Raji (cell line): ENCODE data around the gene NECTIN2.

Experiments
- POLR2A ChIP-seq: IDR thresholded peaks from 2 replicates; pipeline ENCODE4 v1.6.1; 2011; ENCODE audit warnings: low read depth, low read length, control low read depth; ENCODE audit not compliant: insufficient read depth

The NECTIN2 gene

DNA sequence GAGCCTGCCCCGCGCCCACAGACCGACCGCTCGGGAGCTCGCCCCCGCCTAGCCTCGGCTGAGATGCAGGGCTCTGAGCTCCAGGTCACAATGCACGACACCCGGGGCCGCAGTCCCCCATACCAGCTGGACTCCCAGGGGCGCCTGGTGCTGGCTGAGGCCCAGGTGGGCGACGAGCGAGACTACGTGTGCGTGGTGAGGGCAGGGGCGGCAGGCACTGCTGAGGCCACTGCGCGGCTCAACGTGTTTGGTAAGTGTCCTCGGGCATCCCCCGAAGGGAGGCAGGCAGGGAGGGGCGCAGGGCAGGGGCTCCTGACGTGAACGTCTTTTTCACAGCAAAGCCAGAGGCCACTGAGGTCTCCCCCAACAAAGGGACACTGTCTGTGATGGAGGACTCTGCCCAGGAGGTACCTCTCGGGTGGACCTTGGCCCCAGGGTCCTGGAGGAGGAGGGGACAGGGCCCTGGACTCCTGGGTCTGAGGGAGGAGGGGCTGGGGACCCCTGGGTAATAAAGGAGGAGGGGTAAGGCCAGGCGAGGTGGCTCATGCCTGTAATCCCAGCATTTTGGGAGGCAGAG, 33.9 kb upstream of the NECTIN2 start:
- TF ChIP-seq POLR2A, result no peak

DNA sequence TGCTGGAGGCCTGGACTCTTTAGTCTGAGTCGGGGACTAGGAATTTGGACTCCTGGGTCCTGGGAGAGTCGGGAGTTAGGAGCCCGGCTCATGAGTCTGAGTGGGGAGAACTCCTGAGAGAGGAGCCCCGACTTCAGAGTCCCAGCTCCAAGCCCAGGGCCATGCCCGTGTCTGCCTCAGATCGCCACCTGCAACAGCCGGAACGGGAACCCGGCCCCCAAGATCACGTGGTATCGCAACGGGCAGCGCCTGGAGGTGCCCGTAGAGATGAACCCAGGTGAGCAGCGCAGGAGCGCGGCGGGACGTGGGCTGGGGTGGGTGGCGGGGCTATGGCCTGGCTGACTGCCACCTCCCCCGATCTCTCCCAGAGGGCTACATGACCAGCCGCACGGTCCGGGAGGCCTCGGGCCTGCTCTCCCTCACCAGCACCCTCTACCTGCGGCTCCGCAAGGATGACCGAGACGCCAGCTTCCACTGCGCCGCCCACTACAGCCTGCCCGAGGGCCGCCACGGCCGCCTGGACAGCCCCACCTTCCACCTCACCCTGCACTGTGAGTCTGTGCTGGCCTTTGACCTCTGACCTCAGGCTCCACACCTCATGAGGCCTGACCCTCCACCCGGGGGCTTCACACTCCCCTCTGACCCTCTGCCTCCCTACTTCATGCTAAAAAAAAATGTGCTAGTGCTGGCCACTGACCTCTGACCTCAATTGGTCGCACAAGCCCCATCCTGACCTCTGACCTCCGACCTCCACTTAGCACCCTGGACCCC, 32.8 kb upstream of the NECTIN2 start:
- TF ChIP-seq POLR2A, result no peak

DNA sequence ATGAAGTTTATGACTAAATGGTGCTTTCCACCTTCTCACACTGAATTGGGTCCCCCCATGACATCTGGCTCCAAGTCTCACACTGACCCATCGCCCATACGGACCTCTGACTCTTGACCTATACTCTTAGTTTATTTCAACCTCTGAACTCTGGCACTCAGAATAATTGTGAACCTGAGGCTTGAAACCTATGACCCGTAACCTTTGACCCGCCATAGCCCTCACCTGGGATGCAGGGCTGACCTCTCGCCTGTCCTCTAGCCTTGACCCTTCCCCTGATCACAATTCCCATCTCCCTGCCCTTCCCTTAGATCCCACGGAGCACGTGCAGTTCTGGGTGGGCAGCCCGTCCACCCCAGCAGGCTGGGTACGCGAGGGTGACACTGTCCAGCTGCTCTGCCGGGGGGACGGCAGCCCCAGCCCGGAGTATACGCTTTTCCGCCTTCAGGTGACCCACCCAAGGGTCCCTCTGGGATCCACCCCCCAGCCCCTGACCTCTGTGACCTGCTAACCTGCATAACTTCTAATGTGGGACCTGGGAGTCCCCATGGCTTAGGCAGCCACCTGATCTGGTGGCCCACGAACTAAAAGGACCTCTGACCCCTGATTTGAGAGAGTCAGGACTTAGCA, 32.1 kb upstream of the NECTIN2 start:
- no peak for TF ChIP-seq POLR2A

DNA sequence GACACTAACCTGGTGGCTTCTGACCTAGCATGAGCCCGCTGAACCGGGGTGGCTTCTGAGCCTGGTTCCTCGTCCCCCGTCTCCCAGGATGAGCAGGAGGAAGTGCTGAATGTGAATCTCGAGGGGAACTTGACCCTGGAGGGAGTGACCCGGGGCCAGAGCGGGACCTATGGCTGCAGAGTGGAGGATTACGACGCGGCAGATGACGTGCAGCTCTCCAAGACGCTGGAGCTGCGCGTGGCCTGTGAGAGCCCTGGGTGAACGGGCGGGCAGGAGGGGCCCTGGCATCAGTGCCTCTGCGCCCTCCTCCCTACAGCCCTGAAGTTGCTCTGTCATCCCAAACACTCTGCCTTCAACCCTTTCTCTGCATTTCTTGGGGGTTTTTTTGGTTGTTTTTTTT, 31.6 kb upstream of the NECTIN2 start:
- no peak for TF ChIP-seq POLR2A

DNA sequence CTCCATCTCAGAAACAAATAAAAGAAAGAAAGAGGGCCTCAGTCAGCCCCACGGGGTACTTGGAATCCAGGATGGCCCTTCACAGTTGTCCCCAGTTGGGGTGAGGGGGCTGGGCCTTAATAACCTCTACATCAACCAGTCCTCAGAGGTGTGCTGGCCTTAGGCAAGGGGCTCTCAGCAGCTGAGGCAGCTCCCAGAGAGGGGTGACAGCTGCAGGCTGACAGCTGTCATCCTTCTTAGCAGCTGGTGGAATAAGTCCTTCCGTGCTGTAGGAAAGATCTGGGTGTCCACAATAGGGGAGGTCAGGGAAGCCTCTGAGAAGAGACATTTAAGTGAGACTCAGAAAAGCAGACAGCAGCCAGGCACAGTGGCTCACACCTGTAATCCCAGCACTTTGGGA, 29.8 kb upstream of the NECTIN2 start:
- TF ChIP-seq POLR2A, result no peak

DNA sequence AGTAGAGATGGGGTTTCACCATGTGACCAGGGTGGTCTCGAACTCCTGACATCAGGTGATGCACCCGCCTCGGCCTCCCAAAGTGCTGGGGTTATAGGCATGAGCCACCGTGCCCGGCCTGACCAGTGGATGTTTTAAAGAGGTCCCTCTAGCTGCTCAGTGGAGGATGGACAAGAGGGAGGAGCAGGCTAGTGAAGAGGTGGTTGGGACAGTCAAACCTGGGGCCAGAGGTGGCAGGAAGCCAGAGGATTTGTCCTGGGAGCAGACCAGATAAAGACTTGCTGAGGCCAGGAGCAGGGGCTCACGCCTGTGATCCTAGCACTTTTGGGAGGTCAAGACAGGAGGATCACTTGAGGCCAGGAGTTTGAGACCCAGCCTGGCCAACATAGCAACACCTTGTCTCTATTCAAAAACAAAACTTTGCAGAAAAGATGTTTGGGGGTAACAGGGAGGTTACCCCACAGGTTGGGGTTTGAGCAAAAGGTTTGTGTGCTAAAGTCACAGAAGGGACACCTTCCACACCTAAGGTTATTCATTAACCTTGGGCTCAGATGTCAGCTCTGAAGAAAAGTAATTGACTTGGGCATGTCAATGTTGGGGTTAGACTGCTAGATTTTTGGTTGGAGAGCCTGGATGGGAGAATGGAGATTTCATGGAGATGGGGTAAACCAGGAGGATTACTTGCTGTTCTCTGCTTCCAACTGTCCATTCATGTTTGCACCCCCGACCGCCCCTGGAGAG, 28.2 kb upstream of the NECTIN2 start:
- TF ChIP-seq POLR2A, result no peak

GRCh38 chr19:44818466-44819031, 27.5 kb upstream of the NECTIN2 start:
- no peak for TF ChIP-seq POLR2A

GRCh38 chr19:44819246-44819832, 26.8 kb upstream of the NECTIN2 start:
- no peak for TF ChIP-seq POLR2A

- no peak for TF ChIP-seq POLR2A
Measured at GRCh38 chr19:44820648-44821609, 25.2 kb upstream of the NECTIN2 start.

GRCh38 chr19:44822177-44822576, 23.9 kb upstream of the NECTIN2 start:
- no peak for TF ChIP-seq POLR2A

DNA sequence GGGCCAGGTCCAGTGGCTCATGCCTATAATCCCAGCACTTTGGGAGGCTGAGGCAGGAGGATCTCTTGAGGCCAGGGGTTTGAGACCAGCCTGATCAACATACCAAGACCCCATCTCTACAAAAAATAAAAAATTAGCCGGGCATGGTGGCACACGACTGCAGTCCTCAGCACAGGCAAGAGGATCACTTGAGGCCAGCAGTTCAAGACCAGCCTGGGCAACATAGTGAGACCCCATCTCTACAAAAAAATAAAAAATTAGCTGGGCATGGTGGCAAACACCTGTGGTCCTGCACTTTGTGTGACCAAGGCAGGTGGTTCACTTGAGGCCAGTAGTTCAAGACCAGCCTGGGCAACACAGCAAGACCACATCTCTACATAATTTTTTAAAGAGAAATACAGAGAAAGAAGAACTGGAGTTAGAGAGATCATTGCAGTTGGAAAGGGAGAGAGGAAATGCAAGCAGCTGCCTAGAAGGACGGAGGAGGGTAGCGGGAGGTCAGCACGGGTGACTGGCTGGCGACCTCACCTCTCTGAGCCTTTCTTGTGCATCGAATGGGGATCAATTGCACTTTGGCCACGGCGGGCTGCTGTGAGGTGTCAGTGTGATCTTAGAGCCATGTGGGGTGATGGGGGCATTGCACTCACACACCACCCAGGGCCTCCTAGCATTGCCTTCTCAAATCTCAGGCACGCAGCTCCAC, 23.3 kb upstream of the NECTIN2 start:
- TF ChIP-seq POLR2A, result no peak

GRCh38 chr19:44823373-44823698, 22.8 kb upstream of the NECTIN2 start:
- TF ChIP-seq POLR2A, result no peak

- no peak for TF ChIP-seq POLR2A
Measured at GRCh38 chr19:44824761-44825160, 21.3 kb upstream of the NECTIN2 start.
